Head of caudate nucleus (tissue), 42 donors: ENCODE data around the gene REPS2.

Experiments
- DNase-seq, 42 donors: peaks; one replicate each; pipeline versions ENCODE4 v3.0.0 to v3.0.0-alpha.2; 2020 to 2021; ENCODE audit warnings: mixed read lengths in 7 of 42
- intact Hi-C: fragments of 100-400 bp; cut with DNase I; formaldehyde crosslinking; loops from one replicate; pipeline ENCODE4 v1.15.0; 2022

REPS2 gene

GRCh38 chrX:17053502-17053901, 107.0 kb downstream of the REPS2 start:
- no peak for DNase-seq
- intact Hi-C loops = no loop called here

- intact Hi-C loops = no loop called here
- DNase-seq = no peak
These were observed 110.6 kb downstream of the REPS2 start for GRCh38 chrX:17056868-17057608.

DNA sequence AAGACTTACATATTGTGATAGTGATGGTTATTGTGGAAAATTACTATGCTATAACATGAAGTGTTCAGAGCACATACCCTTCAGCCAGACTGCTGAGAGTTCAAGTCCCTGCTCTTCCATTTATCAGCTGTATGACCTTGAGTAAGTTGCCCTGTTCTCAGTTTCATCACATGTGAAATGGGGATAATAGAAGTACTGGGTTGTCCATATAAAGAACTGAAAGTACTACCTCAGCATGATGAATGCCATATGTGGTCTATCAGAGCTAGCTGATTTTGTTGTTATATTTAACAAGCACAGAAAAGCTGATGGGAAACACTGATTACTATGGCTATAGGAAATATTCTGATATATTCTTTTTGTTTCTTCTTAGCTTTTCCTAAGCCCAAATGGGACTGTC, 115.6 kb downstream of the REPS2 start:
- intact Hi-C loops = no loop called here
- DNase-seq = no peak

- DNase-seq = no peak
- intact Hi-C loops = no loop called here
These were observed 118.6 kb downstream of the REPS2 start for GRCh38 chrX:17065100-17065499.

- intact Hi-C loops = no loop called here
- peak in 1 of 42 donors; percentile 26 for DNase-seq
These were observed 121.1 kb downstream of the REPS2 start for GRCh38 chrX:17067534-17067933.

GRCh38 chrX:17072301-17072700, 125.8 kb downstream of the REPS2 start:
- no peak for DNase-seq
- intact Hi-C loops = no loop called here

DNA sequence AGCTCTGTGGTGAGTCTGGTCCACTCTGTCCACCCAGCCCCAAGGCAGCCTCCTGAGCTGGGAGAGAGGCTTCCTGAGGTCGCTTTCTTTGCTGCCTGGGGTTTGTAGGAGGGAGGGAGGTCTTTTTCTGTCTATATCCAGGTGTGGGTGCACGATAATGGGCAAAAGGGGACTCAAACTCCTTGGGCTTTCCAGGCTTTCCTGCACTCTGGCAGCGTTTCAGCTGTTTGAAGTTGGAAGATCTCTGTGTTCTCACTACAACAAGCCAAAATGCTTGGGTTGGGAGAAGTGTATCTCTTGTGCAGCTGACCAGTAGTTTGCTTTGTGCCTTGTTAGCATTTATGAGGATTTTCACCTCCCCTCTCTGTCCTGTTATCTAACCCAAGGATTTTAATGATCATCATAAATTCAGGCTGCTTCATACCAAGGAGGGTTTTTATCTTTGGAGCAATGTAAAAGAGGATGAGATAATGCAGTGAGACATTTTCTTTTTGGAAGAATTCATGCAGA, 126.3 kb downstream of the REPS2 start:
- intact Hi-C loops = no loop called here
- no peak for DNase-seq

DNA sequence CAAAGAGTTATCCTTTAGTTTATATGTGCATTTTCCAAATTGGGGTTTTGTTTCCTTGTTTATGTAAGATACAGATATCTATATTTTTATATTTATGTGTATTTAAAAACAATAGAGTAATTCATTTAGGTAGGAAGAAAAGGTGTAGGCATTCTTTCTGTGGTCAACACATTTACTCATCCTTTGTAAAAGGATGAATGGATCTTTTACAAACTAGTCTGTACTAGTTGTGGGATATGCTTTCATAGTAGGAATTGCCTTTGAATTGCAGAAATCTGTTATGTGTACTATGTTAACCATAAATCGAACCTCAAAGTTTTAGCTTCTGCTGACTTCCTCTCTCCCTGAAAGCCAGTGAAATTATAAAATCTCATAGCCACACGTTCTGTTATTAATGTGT, 128.5 kb downstream of the REPS2 start:
- no peak for DNase-seq
- intact Hi-C loops = no loop called here

GRCh38 chrX:17077361-17077760, 130.9 kb downstream of the REPS2 start:
- DNase-seq = no peak
- intact Hi-C loops = no loop called here

- peak in 6 of 42 donors; percentile 4 to 32 (median 10) for DNase-seq
- intact Hi-C loops = no loop called here
These were observed 131.7 kb downstream of the REPS2 start for GRCh38 chrX:17078031-17078720.

GRCh38 chrX:17081511-17081910, 135.1 kb downstream of the REPS2 start:
- DNase-seq = peak in 2 of 42 donors; percentile 8 to 14
- intact Hi-C loops = no loop called here

- intact Hi-C loops = no loop called here
- peak in 3 of 42 donors; percentile 3 to 17 (median 4) for DNase-seq
These were observed 135.5 kb downstream of the REPS2 start for GRCh38 chrX:17081968-17082367.

DNA sequence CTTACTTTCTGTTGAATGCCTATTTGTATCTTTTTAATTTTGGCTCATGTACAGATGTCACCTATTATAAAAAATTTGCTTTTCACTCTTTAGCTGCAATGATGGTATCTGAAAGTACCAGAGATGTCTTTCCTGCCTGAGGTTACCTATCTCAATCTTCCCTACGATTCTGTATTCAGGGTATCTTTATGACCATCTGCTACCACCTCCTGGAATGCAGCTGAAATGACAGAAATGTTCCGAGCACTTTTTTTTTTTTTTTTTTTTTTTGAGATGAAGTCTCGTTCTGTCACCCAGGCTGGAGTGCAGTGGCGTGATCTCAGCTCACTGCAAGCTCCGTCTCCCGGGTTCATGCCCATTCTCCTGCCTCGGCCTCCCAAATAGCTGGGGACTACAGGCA, 136.4 kb downstream of the REPS2 start:
- intact Hi-C loops = no loop called here
- DNase-seq = peak in 3 of 42 donors; percentile 14 to 42 (median 15)

DNA sequence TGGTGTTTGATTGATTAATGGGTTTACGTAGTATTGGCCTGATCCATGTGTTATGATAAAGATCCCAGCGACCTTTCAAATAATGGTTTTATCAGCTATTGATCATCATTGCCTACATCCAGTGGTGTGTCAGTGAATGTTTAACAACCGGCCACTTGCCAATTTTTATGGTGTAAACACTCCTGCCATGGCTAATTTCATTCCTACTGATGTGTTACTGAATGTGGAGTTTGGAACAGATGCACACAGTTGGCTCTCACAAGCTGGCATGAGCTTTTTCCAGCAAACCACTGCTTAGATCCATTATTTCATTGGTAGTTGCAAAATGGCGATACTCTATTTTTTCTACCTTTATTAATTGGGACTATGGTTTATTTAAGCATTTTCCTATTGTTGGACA, 139.9 kb downstream of the REPS2 start:
- no peak for DNase-seq
- intact Hi-C loops = no loop called here

GRCh38 chrX:17095161-17095560, 148.7 kb downstream of the REPS2 start:
- intact Hi-C loops = no loop called here
- DNase-seq = no peak

DNA sequence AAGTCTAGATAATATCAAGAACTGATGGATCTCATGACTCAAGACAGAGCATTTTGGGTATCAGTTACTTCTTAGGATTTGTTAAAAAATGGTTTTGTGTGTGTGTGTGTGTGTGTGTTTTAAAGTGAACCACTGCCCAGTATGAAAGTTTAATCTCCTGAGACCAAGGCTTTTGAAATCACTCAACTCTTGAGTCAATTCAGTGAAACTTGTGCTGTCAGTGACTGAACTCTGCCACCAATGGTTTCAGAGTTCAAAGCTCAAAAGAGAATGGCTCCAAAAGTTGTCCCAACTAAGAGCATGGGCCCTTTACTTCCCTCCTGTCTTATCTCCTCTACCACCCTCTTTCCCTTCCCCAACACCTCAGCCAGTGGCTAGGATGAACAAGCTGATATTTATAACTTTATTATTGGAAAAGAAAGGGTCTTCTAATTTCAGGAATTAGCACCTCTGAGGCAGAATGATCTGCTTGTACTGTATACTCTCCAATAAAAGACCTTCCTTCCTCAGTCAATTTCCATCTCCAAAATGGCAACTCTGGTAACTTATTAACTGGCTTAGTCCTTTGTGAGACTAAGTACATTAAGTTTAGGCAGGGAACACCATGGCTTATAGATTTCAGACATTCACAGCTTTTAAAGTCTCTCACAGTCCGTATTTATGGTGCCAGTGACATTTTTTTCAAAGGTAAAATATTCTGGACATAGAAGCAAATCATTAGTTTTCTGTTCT, 152.2 kb downstream of the REPS2 start:
- no peak for DNase-seq
- intact Hi-C loops = no loop called here

GRCh38 chrX:17104433-17104832, 158.0 kb downstream of the REPS2 start:
- intact Hi-C loops = no loop called here
- no peak for DNase-seq

GRCh38 chrX:17120816-17121215, 174.4 kb downstream of the REPS2 start:
- intact Hi-C loops = no loop called here
- no peak for DNase-seq

DNA sequence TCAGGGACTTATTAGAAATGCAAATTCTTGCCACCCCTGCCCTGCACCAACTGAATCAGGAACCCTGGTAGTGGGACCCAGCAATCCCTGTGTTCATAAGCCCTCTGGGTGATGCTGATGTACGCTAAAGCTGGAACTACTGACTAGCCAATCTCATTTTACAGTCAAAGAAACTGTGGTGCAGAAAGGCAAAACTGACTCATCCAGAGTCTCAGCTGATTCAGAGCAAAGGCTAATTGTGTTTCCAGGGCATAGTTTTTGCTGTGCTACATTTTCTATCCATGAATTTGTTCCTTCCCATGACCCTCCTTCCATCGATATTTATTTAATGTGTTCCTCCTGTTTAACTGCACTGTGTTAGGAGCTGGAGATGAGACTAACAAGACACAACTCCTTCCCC, 207.5 kb downstream of the REPS2 start:
- intact Hi-C loops = no loop called here
- DNase-seq = no peak

DNA sequence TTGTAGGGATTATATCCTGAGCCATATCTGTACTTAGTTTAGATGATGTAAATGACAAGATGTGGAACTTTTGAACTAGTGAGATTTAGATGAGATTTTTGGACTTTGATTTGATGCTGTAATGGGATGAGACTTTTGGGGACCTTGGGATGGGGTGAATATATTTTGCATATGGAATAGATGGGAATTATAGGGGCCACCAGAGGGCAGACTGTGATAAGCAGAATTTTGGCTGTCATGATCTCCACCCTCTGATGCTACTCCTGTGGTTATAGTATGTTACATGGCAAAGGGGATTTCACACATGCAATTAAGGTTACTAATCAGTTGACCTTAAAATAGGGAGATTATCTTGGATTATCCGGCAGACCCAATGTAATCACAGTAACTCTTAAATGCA, 214.5 kb downstream of the REPS2 start:
- intact Hi-C loops = no loop called here

More for the DNA sequence above, 214.5 kb downstream of the REPS2 start:
- no peak for DNase-seq
